ENCODE data around the gene SEMA7A.

DNA sequence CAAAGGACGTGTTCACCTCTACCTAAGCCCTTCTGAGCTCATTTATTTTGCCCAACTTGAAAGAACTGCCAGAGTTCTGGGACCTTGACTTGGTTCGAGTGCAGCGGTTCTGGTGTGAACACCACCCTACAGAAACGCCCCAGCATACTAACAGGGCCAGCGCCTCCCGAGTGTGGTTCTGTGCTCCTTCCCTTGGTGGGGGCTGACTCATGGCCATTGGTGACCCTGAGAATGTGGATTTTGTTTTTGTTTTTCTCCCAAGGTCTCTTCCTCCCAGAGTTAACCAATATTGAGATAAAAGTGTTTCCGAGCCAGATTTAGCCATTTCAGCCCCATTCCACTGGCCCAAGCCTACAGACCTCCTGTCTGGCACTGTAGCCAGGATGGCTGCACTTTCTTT lies 27.9 kb downstream of the SEMA7A start:
- TF ChIP-seq, protein P1, sequence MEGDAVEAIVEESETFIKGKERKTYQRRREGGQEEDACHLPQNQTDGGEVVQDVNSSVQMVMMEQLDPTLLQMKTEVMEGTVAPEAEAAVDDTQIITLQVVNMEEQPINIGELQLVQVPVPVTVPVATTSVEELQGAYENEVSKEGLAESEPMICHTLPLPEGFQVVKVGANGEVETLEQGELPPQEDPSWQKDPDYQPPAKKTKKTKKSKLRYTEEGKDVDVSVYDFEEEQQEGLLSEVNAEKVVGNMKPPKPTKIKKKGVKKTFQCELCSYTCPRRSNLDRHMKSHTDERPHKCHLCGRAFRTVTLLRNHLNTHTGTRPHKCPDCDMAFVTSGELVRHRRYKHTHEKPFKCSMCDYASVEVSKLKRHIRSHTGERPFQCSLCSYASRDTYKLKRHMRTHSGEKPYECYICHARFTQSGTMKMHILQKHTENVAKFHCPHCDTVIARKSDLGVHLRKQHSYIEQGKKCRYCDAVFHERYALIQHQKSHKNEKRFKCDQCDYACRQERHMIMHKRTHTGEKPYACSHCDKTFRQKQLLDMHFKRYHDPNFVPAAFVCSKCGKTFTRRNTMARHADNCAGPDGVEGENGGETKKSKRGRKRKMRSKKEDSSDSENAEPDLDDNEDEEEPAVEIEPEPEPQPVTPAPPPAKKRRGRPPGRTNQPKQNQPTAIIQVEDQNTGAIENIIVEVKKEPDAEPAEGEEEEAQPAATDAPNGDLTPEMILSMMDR (IDR thresholded peaks at IDR 0.05; ENCODE audit: insufficient read depth, low read length, poor library complexity, severe bottlenecking) = no peak
- no peak for TF ChIP-seq EZH2phosphoT487 (conservative IDR thresholded peaks at IDR 0.05; ENCODE audit: low read length)
